Stimulated activated CD4-positive, alpha-beta T cell treated with anti-CD3 and anti-CD28 coated beads, Interleukin-15, amount 100 ng/mL, for 1 hour (primary cell): Measurements from ENCODE around the gene MYH3.

Experiments
- DNase-seq, 2 donors: peaks; one replicate each; pipeline ENCODE4 v3.0.0-alpha.2; 2020; ENCODE audit warnings: low read depth in 1 of 2, low spot score in 1 of 2

Gene MYH3

GRCh38 chr17:10614536-10615155 is 42.5 kb downstream of the MYH3 start:
- DNase-seq, result no peak

- no peak for DNase-seq
Observed at GRCh38 chr17:10613775-10614513, 43.2 kb downstream of the MYH3 start.

DNA sequence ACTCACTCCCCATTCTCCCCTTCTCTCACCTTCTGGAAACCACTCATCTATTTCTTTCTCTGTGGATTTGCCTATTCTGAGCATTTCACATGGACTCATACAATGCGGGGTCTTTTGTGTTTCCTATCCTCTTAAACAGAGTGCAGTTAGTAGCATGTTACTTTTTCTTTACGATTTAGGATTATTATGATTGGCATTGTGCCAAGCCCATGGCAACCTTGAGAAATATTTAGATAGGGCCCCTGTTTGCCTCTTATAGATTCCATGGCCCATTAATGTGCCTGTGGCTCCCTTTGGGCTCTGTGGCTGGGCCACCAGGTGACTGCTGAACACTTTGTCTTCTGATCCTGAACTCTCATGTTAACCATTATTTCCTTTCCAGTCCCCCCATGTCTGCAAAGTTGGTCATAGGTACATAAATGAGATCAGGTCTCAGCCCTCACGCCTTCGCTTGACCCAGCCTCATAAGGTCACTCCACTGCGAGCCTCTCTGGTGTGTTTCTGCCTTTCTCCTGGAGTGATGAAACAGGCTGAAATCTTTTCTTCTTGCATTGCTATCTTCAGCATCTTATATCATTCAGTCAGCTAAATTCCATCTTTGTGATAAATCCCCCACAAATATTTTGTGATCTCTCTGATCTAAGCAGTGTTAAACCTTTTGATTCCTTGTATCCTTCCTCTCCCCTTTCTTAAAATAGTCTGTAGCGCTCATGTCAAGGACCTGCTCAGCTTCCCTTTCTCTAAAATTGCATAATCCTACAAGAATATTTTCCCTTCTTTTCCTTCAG is 44.0 kb downstream of the MYH3 start:
- no peak for DNase-seq

GRCh38 chr17:10610884-10611283 is 46.2 kb downstream of the MYH3 start:
- no peak for DNase-seq

DNA sequence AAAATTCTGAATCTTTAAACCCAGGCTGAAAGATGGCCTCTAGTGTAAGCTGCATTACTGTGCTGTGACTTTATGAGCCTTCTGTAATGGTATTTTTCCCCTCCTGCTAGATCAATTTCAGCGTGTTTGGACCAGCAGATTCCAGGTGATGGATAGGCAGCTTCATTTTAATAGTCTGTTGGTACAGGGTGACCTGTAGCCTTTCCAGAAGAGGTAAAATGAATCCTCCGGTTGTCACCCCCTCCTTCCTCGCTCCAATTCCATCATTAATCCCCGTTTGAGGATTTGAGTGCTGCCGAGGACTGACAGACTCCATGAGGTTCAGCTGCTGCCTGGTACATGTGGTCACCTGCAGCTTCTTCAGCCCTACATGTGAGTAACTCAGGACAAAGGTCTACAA is 48.9 kb downstream of the MYH3 start:
- DNase-seq, result no peak

DNA sequence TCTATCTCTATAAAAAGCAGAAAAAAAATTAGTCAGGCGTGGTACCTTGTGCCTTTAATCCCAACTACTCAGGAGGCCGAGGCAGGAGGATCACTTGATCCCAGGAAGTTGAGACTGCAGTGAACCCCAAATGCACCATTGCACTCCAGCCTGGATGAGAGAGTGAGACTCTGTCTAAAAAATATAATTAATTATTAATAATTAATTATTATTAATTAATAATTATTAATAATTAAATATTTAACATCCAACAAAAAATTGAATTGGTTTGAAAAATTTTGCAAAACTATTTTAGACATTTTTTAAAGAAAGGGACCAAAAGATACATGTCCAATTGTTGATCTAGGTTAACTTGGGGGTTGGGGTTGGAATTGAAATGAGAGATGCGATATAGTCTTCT is 51.0 kb downstream of the MYH3 start:
- DNase-seq, result no peak

DNA sequence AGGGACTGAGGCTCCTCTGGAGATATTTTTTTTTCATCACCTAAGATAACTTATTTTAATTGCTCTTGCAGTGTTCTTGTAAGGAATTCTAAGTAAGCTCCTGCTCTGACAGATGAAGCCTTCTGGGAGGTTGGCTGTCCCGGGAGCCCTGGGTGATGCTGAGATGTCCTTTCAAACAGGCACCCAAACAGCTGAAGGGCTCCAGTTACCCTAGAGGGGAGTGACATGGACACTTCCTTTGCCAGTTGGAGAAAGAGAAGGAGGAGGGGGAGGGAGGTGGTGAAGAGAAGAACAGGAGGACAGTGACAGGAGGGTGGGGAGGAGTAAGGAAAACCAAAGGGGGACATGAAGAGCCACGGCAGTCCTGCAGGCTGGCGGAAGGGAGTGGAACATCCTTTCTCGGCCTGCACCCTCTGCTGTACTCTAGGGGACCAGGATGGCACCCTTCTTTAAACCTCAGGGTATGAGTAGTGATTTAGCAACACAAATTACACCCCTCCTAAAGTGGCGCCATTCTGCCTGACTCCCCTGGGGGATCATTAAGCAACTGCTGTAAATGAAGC is 51.8 kb downstream of the MYH3 start:
- DNase-seq, result no peak

GRCh38 chr17:10604521-10604920 is 52.6 kb downstream of the MYH3 start:
- no peak for DNase-seq

DNA sequence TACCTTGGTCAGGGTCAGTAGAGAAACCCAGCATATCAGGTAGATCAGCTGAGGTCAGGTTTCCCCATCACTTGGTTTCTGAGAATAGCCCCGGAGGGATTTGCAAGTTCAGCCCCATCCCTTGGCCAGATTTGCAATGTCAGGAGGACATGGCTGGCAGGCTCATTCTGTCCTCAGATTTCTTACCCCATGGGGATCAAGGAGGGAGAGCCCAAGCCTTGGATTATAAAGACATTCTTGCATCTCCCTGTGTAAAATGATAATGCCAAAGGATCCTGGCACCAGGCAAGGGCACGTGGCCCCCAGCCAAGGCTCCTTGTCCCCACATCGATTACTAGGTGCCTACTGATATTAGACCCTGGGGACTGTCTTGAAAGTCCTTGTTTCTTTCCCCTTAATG is 53.2 kb downstream of the MYH3 start:
- no peak for DNase-seq

DNA sequence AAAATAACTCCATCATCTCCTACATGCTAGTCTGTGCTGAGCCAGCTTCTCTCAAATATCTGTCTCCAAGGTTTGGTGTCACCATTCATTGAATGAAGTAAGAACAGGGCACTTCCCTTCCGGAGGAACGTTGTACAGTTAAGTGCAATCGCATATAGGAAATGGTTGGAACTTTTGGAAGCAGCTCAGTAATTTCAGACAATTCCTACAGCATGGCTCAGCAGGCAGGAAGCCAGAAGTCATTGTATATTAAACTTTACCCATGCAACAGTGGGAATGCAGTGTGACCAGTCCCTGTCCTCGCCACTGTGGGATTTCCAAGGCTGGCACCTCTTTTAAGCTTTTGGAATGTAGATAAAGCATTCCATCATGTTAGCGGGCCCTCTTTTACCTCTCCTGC is 56.5 kb downstream of the MYH3 start:
- no peak for DNase-seq

- DNase-seq, result no peak
Observed at GRCh38 chr17:10598621-10599020, 58.5 kb downstream of the MYH3 start.

- DNase-seq, result no peak
Observed at GRCh38 chr17:10589553-10590145, 67.5 kb downstream of the MYH3 start.

- DNase-seq, result no peak
Observed at GRCh38 chr17:10585529-10585928, 71.6 kb downstream of the MYH3 start.

GRCh38 chr17:10583834-10584233 is 73.3 kb downstream of the MYH3 start:
- DNase-seq, result no peak

DNA sequence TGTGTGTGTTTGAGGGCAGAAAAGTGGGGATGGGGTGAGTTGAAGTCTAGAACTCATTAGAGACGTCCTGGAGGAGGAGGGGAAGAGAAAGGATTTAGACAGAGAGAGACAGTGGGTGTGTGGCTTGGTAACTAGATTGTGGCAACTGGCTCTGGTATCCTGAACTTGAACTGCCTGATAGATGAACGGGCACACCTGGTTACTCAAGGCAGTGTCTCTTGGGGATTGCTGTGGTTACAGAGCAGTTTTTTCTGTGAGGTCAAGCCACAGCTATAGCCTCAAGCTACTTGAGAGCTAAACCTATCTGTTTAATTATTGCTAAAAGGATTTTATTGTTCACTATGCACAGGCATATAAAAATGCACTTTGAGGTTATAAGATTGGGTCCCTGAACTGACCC is 77.8 kb downstream of the MYH3 start:
- DNase-seq, result no peak
